IMR-90 (cell line): ENCODE results near the gene IL2RG. TPM values are rescaled to one million over a fixed set of nuclear protein-coding genes. Genes with fewer than 3 reads are reported as not detected.

Source experiments
- ATAC-seq: fragments of 200-7000 bp; cut with Tn5 transposase; 2 replicates; pipeline ENCODE4 v1.9.1; 2020; ENCODE audit warnings: low read depth, mild to moderate bottlenecking, moderate library complexity
- BruUV-seq: library from RNA; stranded (reverse); fragments of 400-500 nt; replicated peaks from 2 replicates; lab custom pipeline; 2021; lab: Mats Ljungman, UMichigan
- CTCF ChIA-PET: fragments of 300-600 bp; formaldehyde crosslinking; extraction: SDS; loops from one replicate; lab custom pipeline; 2021; ENCODE audit warnings: antibody characterized with exemption; lab: Yijun Ruan, JAX
- POLR2A ChIA-PET: fragments of 300-600 bp; sonication (Branson Sonifier 250); formaldehyde crosslinking; loops from one replicate; lab custom pipeline; 2022; ENCODE audit warnings: antibody characterized with exemption; ENCODE audit not compliant: unreplicated experiment; lab: Charles Lee
- DNase-seq: peaks from one replicate; pipeline ENCODE4 v3.0.0; 2013
- H2AFZ ChIP-seq: replicated peaks from 2 replicates; pipeline ENCODE3; 2013; ENCODE audit warnings: low read length, mild to moderate bottlenecking; ENCODE audit not compliant: poor library complexity
- H2AK5ac ChIP-seq: 2 replicates; pipeline ENCODE4 v1.6.1; 2013; ENCODE audit warnings: low read depth, low read length, inconsistent platforms
- H2AK9ac ChIP-seq: replicated peaks from 2 replicates; pipeline ENCODE3; 2013; ENCODE audit warnings: mild to moderate bottlenecking, low read depth, low read length, moderate library complexity; ENCODE audit not compliant: poor library complexity
- H2BK120ac ChIP-seq: 2 replicates; pipeline ENCODE4 v1.6.1; 2013; ENCODE audit warnings: low read depth, low read length, inconsistent platforms
- H2BK15ac ChIP-seq: 3 replicates; pipeline ENCODE4 v1.6.1; 2013; ENCODE audit warnings: low read depth, low read length, inconsistent platforms
- H2BK20ac ChIP-seq: 2 replicates; pipeline ENCODE4 v1.6.1; 2013; ENCODE audit warnings: low read depth, mild to moderate bottlenecking, inconsistent platforms, low read length, moderate library complexity
- H2BK5ac ChIP-seq: 2 replicates; pipeline ENCODE4 v1.6.1; 2013; ENCODE audit warnings: mild to moderate bottlenecking, low read depth, low read length, inconsistent platforms; ENCODE audit not compliant: poor library complexity, severe bottlenecking
- H3K14ac ChIP-seq: replicated peaks from 2 replicates; pipeline ENCODE4 v1.6.1; 2013; ENCODE audit warnings: low read depth, low read length, inconsistent platforms
- H3K18ac ChIP-seq: 2 replicates; pipeline ENCODE4 v1.6.1; 2013; ENCODE audit warnings: low read depth, low read length, control low read depth
- H3K23ac ChIP-seq: 2 replicates; pipeline ENCODE4 v1.6.1; 2013; ENCODE audit warnings: low read depth, low read length, inconsistent platforms
- H3K27ac ChIP-seq: 2 replicates; pipeline ENCODE4 v1.5.1; 2013; ENCODE audit warnings: mild to moderate bottlenecking, control low read depth, low read length; ENCODE audit not compliant: insufficient read depth
- H3K27me3 ChIP-seq: 2 replicates; pipeline ENCODE4 v1.6.1; 2013; ENCODE audit warnings: low read length; ENCODE audit not compliant: control insufficient read depth, insufficient read depth
- H3K36me3 ChIP-seq: 2 replicates; pipeline ENCODE4 v1.6.1; 2013; ENCODE audit warnings: low read length, mixed read lengths; ENCODE audit not compliant: control insufficient read depth, insufficient read depth
- H3K4ac ChIP-seq: 2 replicates; pipeline ENCODE4 v1.6.1; 2013; ENCODE audit warnings: low read depth, low read length, inconsistent platforms
- H3K4me1 ChIP-seq: 2 replicates; pipeline ENCODE4 v1.6.1; 2013; ENCODE audit warnings: low read length, mixed read lengths; ENCODE audit not compliant: control insufficient read depth, insufficient read depth
- H3K4me2 ChIP-seq: 2 replicates; pipeline ENCODE4 v1.6.1; 2013; ENCODE audit warnings: low read depth, mild to moderate bottlenecking, control low read depth, low read length, moderate library complexity
- H3K4me3 ChIP-seq: 2 replicates; pipeline ENCODE4 v1.5.1; 2013; ENCODE audit warnings: low read depth, mild to moderate bottlenecking, control low read depth, low read length, moderate library complexity; ENCODE audit not compliant: insufficient read depth
- H3K56ac ChIP-seq: 2 replicates; pipeline ENCODE4 v1.6.1; 2013; ENCODE audit warnings: low read length, inconsistent platforms; ENCODE audit not compliant: insufficient read depth; ENCODE audit errors: extremely low read depth
- H3K79me1 ChIP-seq, 2 experiments: 2 replicates each; pipeline ENCODE4 v1.6.1; 2013; ENCODE audit warnings: low read length in 2 of 2, inconsistent platforms in 1 of 2, low read depth in 1 of 2
- H3K9ac ChIP-seq: 2 replicates; pipeline ENCODE4 v1.6.1; 2013; ENCODE audit warnings: low read depth, low read length, control low read depth
- H3K9me1 ChIP-seq: 2 replicates; pipeline ENCODE4 v1.6.1; 2013; ENCODE audit warnings: low read length, inconsistent platforms; ENCODE audit not compliant: insufficient read depth
- H3K9me3 ChIP-seq: 2 replicates; pipeline ENCODE4 v1.6.1; 2013; ENCODE audit warnings: low read length; ENCODE audit not compliant: control insufficient read depth, insufficient read depth
- H4K20me1 ChIP-seq: 2 replicates; pipeline ENCODE4 v1.6.1; 2013; ENCODE audit warnings: low read length, inconsistent platforms; ENCODE audit not compliant: insufficient read depth
- H4K5ac ChIP-seq: 2 replicates; pipeline ENCODE4 v1.6.1; 2013; ENCODE audit warnings: mild to moderate bottlenecking, low read depth, low read length, control low read depth
- H4K8ac ChIP-seq, 2 experiments: 2 replicates each; pipeline ENCODE4 v1.6.1; 2013; ENCODE audit warnings: low read depth in 2 of 2, low read length in 2 of 2, control low read depth in 1 of 2, inconsistent platforms in 1 of 2
- H4K91ac ChIP-seq: 2 replicates; pipeline ENCODE4 v1.6.1; 2013; ENCODE audit warnings: low read depth, low read length, inconsistent platforms; ENCODE audit not compliant: insufficient read depth
- CEBPB ChIP-seq: IDR thresholded peaks from 2 replicates; pipeline ENCODE4 v1.6.1; 2012; ENCODE audit warnings: low read depth, low read length, improper control_type of control experiment
- MAFK ChIP-seq: IDR thresholded peaks from 2 replicates; pipeline ENCODE4 v1.6.1; 2012; ENCODE audit warnings: low read depth, low read length, improper control_type of control experiment
- MAZ ChIP-seq: IDR thresholded peaks from 2 replicates; pipeline ENCODE4 v1.6.1; 2012; ENCODE audit warnings: low read depth, mild to moderate bottlenecking, low read length, improper control_type of control experiment, moderate library complexity, borderline replicate concordance
- WGBS, 2 experiments: methylation state at CpG; one replicate each; pipeline versions ENCODE4 v1.1.5 to v1.1.7; 2013; ENCODE audit warnings: missing lambda C conversion rate in 2 of 2; ENCODE audit not compliant: insufficient read length in 1 of 2; ENCODE audit errors: extremely low coverage in 2 of 2; 5-methylcytosine and 5-hydroxymethylcytosine counted together
- dilution Hi-C: fragments of 300-500 bp; cut with HindIII; formaldehyde crosslinking; loops from one replicate; pipeline ENCODE4 v1.14.3; 2018; ENCODE audit warnings: low sequenced_read_pairs; ENCODE audit not compliant: unreplicated experiment
- in situ Hi-C: fragments of 300-500 bp; cut with MboI; formaldehyde crosslinking; loops from 3 replicates; pipeline ENCODE4 v1.14.3; 2019; ENCODE audit warnings: low sequenced_read_pairs, inconsistent platforms, mixed read lengths
- intact Hi-C: fragments of 100-400 bp; cut with micrococcal nuclease; formaldehyde crosslinking; loops from 2 replicates; pipeline ENCODE4 v1.10.0; 2022
- polyA plus RNA-seq, 3 experiments: library from polyadenylated mRNA; depleted of rRNA; stranded (reverse); fragments of >200 nt; gene quantifications; 2 replicates each; pipeline ENCODE4 v1.2.3, GENCODE V29; 2012; ENCODE audit warnings: low replicate concordance in 1 of 3
- total RNA-seq: library from RNA; depleted of rRNA; stranded (reverse); fragments of >200 nt; gene quantifications from 2 replicates; pipeline ENCODE4 v1.2.3, GENCODE V29; 2012
- TF ChIP-seq, protein P1 (sequence below): fragments of 150-350 bp; IDR thresholded peaks from 2 replicates; pipeline ENCODE4 v1.6.1; 2016; ENCODE audit warnings: low read depth, mild to moderate bottlenecking, low read length, moderate library complexity, borderline replicate concordance

The IL2RG gene
- total and polyA plus RNA-seq, 2 of the 4 experiments (the other 2 are of a cell fraction), result not detected

DNA sequence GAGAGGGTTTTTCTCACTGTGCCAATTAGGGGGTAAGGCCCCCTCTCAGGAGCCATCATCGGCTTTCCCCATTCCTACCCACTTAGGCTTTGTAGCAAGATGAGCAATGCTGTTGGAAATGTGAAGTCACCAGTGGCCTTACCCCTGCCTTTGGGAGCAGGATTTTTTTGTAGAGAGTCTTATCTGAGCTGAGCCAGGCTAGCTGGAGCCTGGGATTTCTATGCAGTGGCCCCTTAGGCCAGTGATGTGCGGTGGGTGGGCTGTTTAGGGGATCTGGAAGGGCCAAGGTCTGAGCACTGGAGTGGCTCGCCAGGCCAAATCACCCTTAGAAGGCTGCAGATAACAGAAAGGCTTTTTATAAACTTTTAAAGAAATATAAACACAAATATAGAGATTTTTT, 9.1 kb downstream of the IL2RG start:
- no CpG with 5 or more reads among the region's 3 CpGs for WGBS, 2 experiments
- Histone ChIP-seq H2BK5ac (no peak overlapping the region), H3K14ac (no peak overlapping the region), H3K9me3 (no peaks in the 10 kb centered on the region), H3K4ac (no peak overlapping the region), H4K5ac (no peak overlapping the region), H2BK20ac (no peak overlapping the region), H3K9me1 (no peaks in the 10 kb centered on the region), H3K4me2 (no peak overlapping the region), H3K23ac (no peak overlapping the region), H4K20me1 (no peaks in the 10 kb centered on the region), H3K4me3 (no peak overlapping the region), H3K27ac (no peak overlapping the region), H3K4me1 (no peaks in the 10 kb centered on the region), H3K27me3 (peaks cover 18% of the 10 kb centered on the region), H3K79me1 (no peaks in the 10 kb centered on the region), H3K56ac (no peak overlapping the region), H3K36me3 (no peaks in the 10 kb centered on the region), H2AFZ (no peak overlapping the region), H2BK120ac (no peak overlapping the region), H4K91ac (no peak overlapping the region), H4K8ac (no peak overlapping the region), H2BK15ac (no peak overlapping the region), H2AK5ac (no peak overlapping the region), H3K18ac (no peak overlapping the region), H2AK9ac (no peak overlapping the region), H3K9ac (no peak overlapping the region)
- POLR2A ChIA-PET, result no interaction called here
- in situ Hi-C loops, result no loop called here
- intact Hi-C loops, result no loop called here
- TF ChIP-seq MAFK (no peak), CEBPB (no peak), MAZ (no peak)
- TF ChIP-seq, protein P1, sequence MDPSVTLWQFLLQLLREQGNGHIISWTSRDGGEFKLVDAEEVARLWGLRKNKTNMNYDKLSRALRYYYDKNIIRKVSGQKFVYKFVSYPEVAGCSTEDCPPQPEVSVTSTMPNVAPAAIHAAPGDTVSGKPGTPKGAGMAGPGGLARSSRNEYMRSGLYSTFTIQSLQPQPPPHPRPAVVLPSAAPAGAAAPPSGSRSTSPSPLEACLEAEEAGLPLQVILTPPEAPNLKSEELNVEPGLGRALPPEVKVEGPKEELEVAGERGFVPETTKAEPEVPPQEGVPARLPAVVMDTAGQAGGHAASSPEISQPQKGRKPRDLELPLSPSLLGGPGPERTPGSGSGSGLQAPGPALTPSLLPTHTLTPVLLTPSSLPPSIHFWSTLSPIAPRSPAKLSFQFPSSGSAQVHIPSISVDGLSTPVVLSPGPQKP, result no peak
- CTCF ChIA-PET, result no interaction called here
- BruUV-seq, result no TSS peak
- ATAC-seq (no peak), DNase-seq (no peak)
- dilution Hi-C loops, result no loop called here
